GM12878 (cell line): ENCODE measurements around the gene MOB2. TPM values are rescaled to one million over a fixed set of nuclear protein-coding genes. Genes with fewer than 3 reads are reported as not detected.

Source experiments
- ATAC-seq: fragments of 200-7000 bp; cut with Tn5 transposase; 3 replicates; pipeline ENCODE4 v1.9.1; 2020; ENCODE audit warnings: mild to moderate bottlenecking, moderate library complexity
- BruUV-seq: library from RNA; stranded (reverse); fragments of 400-500 nt; replicated peaks from 2 replicates; lab custom pipeline; 2021; lab: Mats Ljungman, UMichigan
- CTCF ChIA-PET: fragments of 300-600 bp; sonication (Branson Sonifier 250); formaldehyde crosslinking; extraction: SDS; loops from one replicate; lab custom pipeline; 2021; ENCODE audit warnings: inconsistent platforms; lab: Yijun Ruan, JAX
- POLR2A ChIA-PET: fragments of 350-600 bp; formaldehyde crosslinking; extraction: SDS; loops from one replicate; lab custom pipeline; 2021; ENCODE audit warnings: inconsistent platforms; lab: Charles Lee
- RAD21 ChIA-PET: fragments of 300-600 bp; sonication (Branson Sonifier 250); formaldehyde crosslinking; loops from one replicate; lab custom pipeline; 2023; ENCODE audit warnings: antibody characterized with exemption; ENCODE audit not compliant: unreplicated experiment; lab: Charles Lee
- SMC1A ChIA-PET: fragments of 300-600 bp; sonication (Branson Sonifier 250); formaldehyde crosslinking; loops from one replicate; lab custom pipeline; 2023; ENCODE audit not compliant: unreplicated experiment, uncharacterized antibody; lab: Charles Lee
- DNase-seq: peaks from one replicate; pipeline ENCODE4 v3.0.0-alpha.2; 2011; ENCODE audit warnings: low read depth, low spot score
- FAIRE-seq: peaks from 3 replicates; lab custom pipeline; 2011; peaks lifted over from hg19 to GRCh38; lab: Jason Lieb, UNC
- H2AFZ ChIP-seq: 2 replicates; pipeline ENCODE4 v1.6.0; 2011; ENCODE audit warnings: low read depth, low read length, control low read depth; ENCODE audit not compliant: control insufficient read depth
- H3K27ac ChIP-seq: 2 replicates; pipeline ENCODE4 v1.5.1; 2011; ENCODE audit warnings: control low read depth; ENCODE audit not compliant: control insufficient read depth, insufficient read depth
- H3K27me3 ChIP-seq, 2 experiments: replicated peaks in 1 of 2; 2 replicates each; pipeline versions ENCODE4 v1.6.0 to v1.6.1; 2011; ENCODE audit warnings: low read length in 1 of 2; ENCODE audit not compliant: control insufficient read depth in 2 of 2, insufficient read depth in 2 of 2
- H3K36me3 ChIP-seq, 2 experiments: 2 replicates each; pipeline ENCODE4 v1.5.1; 2011; ENCODE audit warnings: low read length in 1 of 2; ENCODE audit not compliant: control insufficient read depth in 2 of 2, insufficient read depth in 2 of 2
- H3K4me1 ChIP-seq: 2 replicates; pipeline ENCODE4 v1.6.1; 2011; ENCODE audit warnings: mild to moderate bottlenecking, low read length, moderate library complexity, mixed read lengths; ENCODE audit not compliant: control insufficient read depth, insufficient read depth
- H3K4me2 ChIP-seq: 2 replicates; pipeline ENCODE4 v1.6.0; 2011; ENCODE audit warnings: control low read depth; ENCODE audit not compliant: control insufficient read depth, insufficient read depth
- H3K4me3 ChIP-seq: fragments of 200-600 bp; sonication (generic); 2 replicates; pipeline ENCODE4 v1.5.1; 2016
- H3K79me2 ChIP-seq: 2 replicates; pipeline ENCODE4 v1.6.0; 2011; ENCODE audit warnings: low read length; ENCODE audit not compliant: control insufficient read depth, insufficient read depth
- H3K9ac ChIP-seq: 2 replicates; pipeline ENCODE4 v1.8.0; 2011; ENCODE audit warnings: low read length, control low read depth, mixed read lengths; ENCODE audit not compliant: control insufficient read depth, insufficient read depth
- H3K9me3 ChIP-seq: replicated peaks from 3 replicates; pipeline ENCODE4 v1.5.1; 2011; ENCODE audit warnings: mild to moderate bottlenecking, low read length; ENCODE audit not compliant: control insufficient read depth, insufficient read depth
- H4K20me1 ChIP-seq: 2 replicates; pipeline ENCODE4 v1.6.0; 2011; ENCODE audit not compliant: control insufficient read depth, insufficient read depth
- IKZF1 ChIP-seq: fragments of 450-650 bp; conservative IDR thresholded peaks from 2 replicates; pipeline ENCODE4 v1.6.1; 2017; ENCODE audit warnings: antibody characterized with exemption, mild to moderate bottlenecking
- NFIC ChIP-seq: IDR thresholded peaks from 2 replicates; pipeline ENCODE4 v1.6.1; 2012; ENCODE audit warnings: low read depth, mild to moderate bottlenecking, inconsistent platforms, low read length, moderate library complexity
- NR2F1 ChIP-seq: fragments of 450-650 bp; conservative IDR thresholded peaks from 2 replicates; pipeline ENCODE4 v1.6.1; 2017; ENCODE audit warnings: mild to moderate bottlenecking
- NRF1 ChIP-seq: conservative IDR thresholded peaks from 2 replicates; pipeline ENCODE4 v1.6.1; 2011; ENCODE audit warnings: mild to moderate bottlenecking, low read depth, low read length, improper control_type of control experiment
- PAX5 ChIP-seq: IDR thresholded peaks from 2 replicates; pipeline ENCODE4 v1.6.1; 2011; ENCODE audit warnings: low read depth, low read length, borderline replicate concordance
- SREBF1 ChIP-seq: IDR thresholded peaks from 2 replicates; pipeline ENCODE4 v1.6.1; 2012; ENCODE audit warnings: mild to moderate bottlenecking, low read length
- WRNIP1 ChIP-seq: IDR thresholded peaks from 2 replicates; pipeline ENCODE4 v1.6.1; 2011; ENCODE audit warnings: low read depth, low read length, improper control_type of control experiment, borderline replicate concordance
- YY1 ChIP-seq: IDR thresholded peaks from 2 replicates; pipeline ENCODE4 v1.6.1; 2011; ENCODE audit warnings: low read depth, mild to moderate bottlenecking, low read length
- WGBS: methylation state at CpG from one replicate; pipeline ENCODE4 v1.1.6; 2016; ENCODE audit warnings: low lambda C conversion rate; ENCODE audit not compliant: insufficient replicate concordance, insufficient coverage; ENCODE audit errors: missing lambda C conversion rate; 5-methylcytosine and 5-hydroxymethylcytosine counted together
- in situ Hi-C: fragments of 300-500 bp; cut with MboI; formaldehyde crosslinking; loops from 9 replicates; pipeline ENCODE4 v1.14.3; 2018; ENCODE audit warnings: mixed read lengths
- intact Hi-C: fragments of 100-400 bp; cut with micrococcal nuclease; formaldehyde crosslinking; loops from one replicate; pipeline ENCODE4 v1.14.2; 2022; ENCODE audit not compliant: unreplicated experiment
- polyA plus RNA-seq, 11 experiments: library from polyadenylated mRNA; depleted of rRNA in 4 of 11; unstranded in 6 of 11; stranded (reverse) in 5 of 11; fragments of >200 nt; fragmentation: Nextera tagmentation in 4 of 11; fragmentation: Illumina TruSeq in 1 of 11; extraction: Ambion mirVana in 4 of 11; extraction: Trizol in 1 of 11; gene quantifications; 1 replicate in 1 of 11; 2 replicates in 10 of 11; pipeline versions ENCODE4 v1.2.1 to v1.2.3, GENCODE V29; 2011 to 2016; ENCODE audit warnings: inconsistent platforms in 2 of 11, missing spikeins in 2 of 11, low read depth in 1 of 11
- total RNA-seq, 4 experiments: library from RNA; depleted of rRNA in 3 of 4; stranded (reverse); fragments of >200 nt in 3 of 4; fragmentation: Illumina TruSeq in 1 of 4; extraction: Trizol in 1 of 4; gene quantifications; 2 replicates each; pipeline versions ENCODE4 v1.2.1 to v1.2.3, GENCODE V29; 2013 to 2021
- TF ChIP-seq, protein P1 (sequence below): IDR thresholded peaks from 2 replicates; pipeline ENCODE4 v1.6.1; 2012; ENCODE audit warnings: improper control_type of control experiment, low read depth, low read length; ENCODE audit not compliant: insufficient replicate concordance
- TF ChIP-seq, protein P2 (sequence below): fragments of 450-650 bp; IDR thresholded peaks from 2 replicates; pipeline ENCODE4 v1.6.1; 2017; ENCODE audit warnings: mild to moderate bottlenecking, moderate library complexity
- TF ChIP-seq, protein P3 (sequence below): IDR thresholded peaks from 2 replicates; pipeline ENCODE4 v1.6.1; 2012; ENCODE audit warnings: low read depth, low read length, improper control_type of control experiment

MOB2 gene
- total and polyA plus RNA-seq, 10 of the 15 experiments (the other 5 are each of a cell fraction or from before 2014, with no cell fraction given), result 0.10 to 34.6 (median 15.5) TPM

DNA sequence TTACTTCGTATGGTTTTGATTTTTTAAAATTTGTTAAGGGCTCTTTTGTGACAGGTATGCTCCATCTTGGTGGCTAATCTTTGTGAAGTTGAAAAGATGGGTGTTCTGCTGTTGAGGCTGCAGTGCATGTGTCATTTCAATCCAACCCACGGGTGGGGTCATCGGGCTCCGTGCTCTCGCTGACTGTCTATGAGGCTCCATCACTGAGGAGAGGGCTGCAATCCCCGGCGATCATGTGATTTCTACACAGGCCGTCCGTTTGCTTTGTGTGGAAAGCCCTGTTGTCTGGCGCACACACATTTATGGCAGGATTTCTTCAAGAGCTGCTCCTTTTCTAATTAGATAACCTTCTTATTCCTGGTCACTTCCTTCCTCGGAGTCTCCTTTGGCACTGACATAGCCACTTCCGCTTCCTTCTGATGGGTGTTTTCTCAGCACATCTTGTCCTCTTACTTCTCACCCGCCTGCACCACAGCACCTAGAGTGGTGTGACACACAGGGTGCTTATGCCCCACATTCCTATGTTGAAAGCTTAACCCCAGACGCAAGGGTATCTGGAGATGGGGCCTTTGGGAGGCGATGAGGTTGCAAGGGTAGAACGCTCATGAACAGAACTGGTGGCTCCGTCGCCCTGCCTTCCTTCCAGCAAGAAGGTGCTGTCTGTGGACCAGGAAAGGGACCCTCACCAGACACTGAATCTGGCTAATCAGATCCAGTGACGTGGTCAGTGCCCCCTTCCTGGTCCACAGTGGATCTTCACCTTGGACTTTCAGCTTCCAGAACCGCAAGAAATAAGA is 9.4 kb downstream of the MOB2 start (continued):
- TF ChIP-seq, protein P1, sequence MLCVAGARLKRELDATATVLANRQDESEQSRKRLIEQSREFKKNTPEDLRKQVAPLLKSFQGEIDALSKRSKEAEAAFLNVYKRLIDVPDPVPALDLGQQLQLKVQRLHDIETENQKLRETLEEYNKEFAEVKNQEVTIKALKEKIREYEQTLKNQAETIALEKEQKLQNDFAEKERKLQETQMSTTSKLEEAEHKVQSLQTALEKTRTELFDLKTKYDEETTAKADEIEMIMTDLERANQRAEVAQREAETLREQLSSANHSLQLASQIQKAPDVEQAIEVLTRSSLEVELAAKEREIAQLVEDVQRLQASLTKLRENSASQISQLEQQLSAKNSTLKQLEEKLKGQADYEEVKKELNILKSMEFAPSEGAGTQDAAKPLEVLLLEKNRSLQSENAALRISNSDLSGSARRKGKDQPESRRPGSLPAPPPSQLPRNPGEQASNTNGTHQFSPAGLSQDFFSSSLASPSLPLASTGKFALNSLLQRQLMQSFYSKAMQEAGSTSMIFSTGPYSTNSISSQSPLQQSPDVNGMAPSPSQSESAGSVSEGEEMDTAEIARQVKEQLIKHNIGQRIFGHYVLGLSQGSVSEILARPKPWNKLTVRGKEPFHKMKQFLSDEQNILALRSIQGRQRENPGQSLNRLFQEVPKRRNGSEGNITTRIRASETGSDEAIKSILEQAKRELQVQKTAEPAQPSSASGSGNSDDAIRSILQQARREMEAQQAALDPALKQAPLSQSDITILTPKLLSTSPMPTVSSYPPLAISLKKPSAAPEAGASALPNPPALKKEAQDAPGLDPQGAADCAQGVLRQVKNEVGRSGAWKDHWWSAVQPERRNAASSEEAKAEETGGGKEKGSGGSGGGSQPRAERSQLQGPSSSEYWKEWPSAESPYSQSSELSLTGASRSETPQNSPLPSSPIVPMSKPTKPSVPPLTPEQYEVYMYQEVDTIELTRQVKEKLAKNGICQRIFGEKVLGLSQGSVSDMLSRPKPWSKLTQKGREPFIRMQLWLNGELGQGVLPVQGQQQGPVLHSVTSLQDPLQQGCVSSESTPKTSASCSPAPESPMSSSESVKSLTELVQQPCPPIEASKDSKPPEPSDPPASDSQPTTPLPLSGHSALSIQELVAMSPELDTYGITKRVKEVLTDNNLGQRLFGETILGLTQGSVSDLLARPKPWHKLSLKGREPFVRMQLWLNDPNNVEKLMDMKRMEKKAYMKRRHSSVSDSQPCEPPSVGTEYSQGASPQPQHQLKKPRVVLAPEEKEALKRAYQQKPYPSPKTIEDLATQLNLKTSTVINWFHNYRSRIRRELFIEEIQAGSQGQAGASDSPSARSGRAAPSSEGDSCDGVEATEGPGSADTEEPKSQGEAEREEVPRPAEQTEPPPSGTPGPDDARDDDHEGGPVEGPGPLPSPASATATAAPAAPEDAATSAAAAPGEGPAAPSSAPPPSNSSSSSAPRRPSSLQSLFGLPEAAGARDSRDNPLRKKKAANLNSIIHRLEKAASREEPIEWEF, result no peak
- TF ChIP-seq WRNIP1 (no peak), NRF1 (no peak), YY1 (no peak), NFIC (no peak), NR2F1 (no peak), SREBF1 (no peak)
- TF ChIP-seq, all 136 proteins: peak for 0

DNA sequence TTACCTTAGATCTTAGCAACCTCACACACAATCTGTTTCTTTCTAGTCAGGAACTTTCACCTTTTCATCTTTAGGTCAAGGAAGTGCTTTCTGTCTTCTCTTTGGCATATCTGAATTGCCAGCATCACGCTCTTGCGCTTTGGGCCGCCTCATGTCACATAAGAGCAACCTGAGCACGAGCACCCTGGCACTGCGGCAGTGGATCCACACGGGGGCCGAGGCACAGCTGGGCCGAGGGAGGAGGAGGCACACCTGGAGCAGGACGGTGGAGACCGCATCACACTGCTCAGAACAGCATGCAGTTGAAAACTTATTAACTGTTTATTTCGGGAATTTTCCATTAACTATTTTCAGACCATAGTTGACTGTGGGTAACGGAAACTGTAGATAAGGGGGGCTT is 10.7 kb downstream of the MOB2 start:
- H3K27me3 ChIP-seq, result no peaks in the 10 kb centered on the region
- ChIA-PET RAD21 (no interaction called here), CTCF (no interaction called here), POLR2A (no interaction called here), SMC1A (no interaction called here)
- ATAC-seq (no peak), FAIRE-seq (no peak), DNase-seq (no peak)
- no peaks in the 10 kb centered on the region for H3K4me1 ChIP-seq
- H3K4me3 ChIP-seq, result no peak overlapping the region
- H3K9me3 ChIP-seq, result no peaks in the 10 kb centered on the region
- intact Hi-C loops (no loop called here), in situ Hi-C loops (no loop called here)
- 98% methylated on average over 12 of the region's 12 CpGs for WGBS
- H4K20me1 ChIP-seq, result no peaks in the 10 kb centered on the region
- H3K4me2 ChIP-seq, result no peak overlapping the region
- H3K27ac ChIP-seq, result no peak overlapping the region
- H2AFZ ChIP-seq, result no peak overlapping the region
- peaks cover 0 to 13% of the 10 kb centered on the region in 2 experiments; a peak in 2 of 4 replicates for H3K36me3 ChIP-seq
- TSS peak; percentile 46 for BruUV-seq
- no peak overlapping the region for H3K9ac ChIP-seq
- H3K79me2 ChIP-seq, result no peaks in the 10 kb centered on the region
- TF ChIP-seq IKZF1 (no peak), PAX5 (no peak)
- TF ChIP-seq, protein P2, sequence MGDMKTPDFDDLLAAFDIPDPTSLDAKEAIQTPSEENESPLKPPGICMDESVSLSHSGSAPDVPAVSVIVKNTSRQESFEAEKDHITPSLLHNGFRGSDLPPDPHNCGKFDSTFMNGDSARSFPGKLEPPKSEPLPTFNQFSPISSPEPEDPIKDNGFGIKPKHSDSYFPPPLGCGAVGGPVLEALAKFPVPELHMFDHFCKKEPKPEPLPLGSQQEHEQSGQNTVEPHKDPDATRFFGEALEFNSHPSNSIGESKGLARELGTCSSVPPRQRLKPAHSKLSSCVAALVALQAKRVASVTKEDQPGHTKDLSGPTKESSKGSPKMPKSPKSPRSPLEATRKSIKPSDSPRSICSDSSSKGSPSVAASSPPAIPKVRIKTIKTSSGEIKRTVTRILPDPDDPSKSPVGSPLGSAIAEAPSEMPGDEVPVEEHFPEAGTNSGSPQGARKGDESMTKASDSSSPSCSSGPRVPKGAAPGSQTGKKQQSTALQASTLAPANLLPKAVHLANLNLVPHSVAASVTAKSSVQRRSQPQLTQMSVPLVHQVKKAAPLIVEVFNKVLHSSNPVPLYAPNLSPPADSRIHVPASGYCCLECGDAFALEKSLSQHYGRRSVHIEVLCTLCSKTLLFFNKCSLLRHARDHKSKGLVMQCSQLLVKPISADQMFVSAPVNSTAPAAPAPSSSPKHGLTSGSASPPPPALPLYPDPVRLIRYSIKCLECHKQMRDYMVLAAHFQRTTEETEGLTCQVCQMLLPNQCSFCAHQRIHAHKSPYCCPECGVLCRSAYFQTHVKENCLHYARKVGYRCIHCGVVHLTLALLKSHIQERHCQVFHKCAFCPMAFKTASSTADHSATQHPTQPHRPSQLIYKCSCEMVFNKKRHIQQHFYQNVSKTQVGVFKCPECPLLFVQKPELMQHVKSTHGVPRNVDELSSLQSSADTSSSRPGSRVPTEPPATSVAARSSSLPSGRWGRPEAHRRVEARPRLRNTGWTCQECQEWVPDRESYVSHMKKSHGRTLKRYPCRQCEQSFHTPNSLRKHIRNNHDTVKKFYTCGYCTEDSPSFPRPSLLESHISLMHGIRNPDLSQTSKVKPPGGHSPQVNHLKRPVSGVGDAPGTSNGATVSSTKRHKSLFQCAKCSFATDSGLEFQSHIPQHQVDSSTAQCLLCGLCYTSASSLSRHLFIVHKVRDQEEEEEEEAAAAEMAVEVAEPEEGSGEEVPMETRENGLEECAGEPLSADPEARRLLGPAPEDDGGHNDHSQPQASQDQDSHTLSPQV, result no peak
- TF ChIP-seq, protein P3, sequence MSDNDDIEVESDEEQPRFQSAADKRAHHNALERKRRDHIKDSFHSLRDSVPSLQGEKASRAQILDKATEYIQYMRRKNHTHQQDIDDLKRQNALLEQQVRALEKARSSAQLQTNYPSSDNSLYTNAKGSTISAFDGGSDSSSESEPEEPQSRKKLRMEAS, result no peak
